H9 (cell line): Measurements from ENCODE around the gene HOXA9. TPM values are rescaled to one million over a fixed set of nuclear protein-coding genes. Genes with fewer than 3 reads are reported as not detected.

Source experiments
- DNase-seq: peaks from one replicate; pipeline ENCODE4 v3.0.0-alpha.2; 2017
- H2AFZ ChIP-seq: one replicate; pipeline ENCODE4 v1.6.1; 2013; ENCODE audit warnings: mild to moderate bottlenecking, low read length, control low read depth, moderate library complexity
- H2AK5ac ChIP-seq: 2 replicates; pipeline ENCODE4 v1.6.1; 2013; ENCODE audit warnings: low read length, control low read depth, mixed read lengths; ENCODE audit not compliant: insufficient read length
- H2BK120ac ChIP-seq: one replicate; pipeline ENCODE4 v1.6.1; 2013; ENCODE audit warnings: low read depth, mild to moderate bottlenecking, low read length, control low read depth, inconsistent platforms; ENCODE audit not compliant: poor library complexity, severe bottlenecking
- H2BK12ac ChIP-seq: 2 replicates; pipeline ENCODE4 v1.6.1; 2013; ENCODE audit warnings: low read length, control low read depth, mixed read lengths, low read depth; ENCODE audit not compliant: insufficient read length
- H2BK15ac ChIP-seq: 2 replicates; pipeline ENCODE4 v1.6.1; 2013; ENCODE audit warnings: low read depth, low read length, control low read depth
- H2BK20ac ChIP-seq: one replicate; pipeline ENCODE4 v1.6.1; 2013; ENCODE audit warnings: low read depth, mild to moderate bottlenecking, low read length, control low read depth, inconsistent platforms; ENCODE audit not compliant: poor library complexity, severe bottlenecking
- H2BK5ac ChIP-seq: 2 replicates; pipeline ENCODE4 v1.6.1; 2013; ENCODE audit warnings: low read length, control low read depth, mixed read lengths; ENCODE audit not compliant: insufficient read length
- H3K14ac ChIP-seq: 2 replicates; pipeline ENCODE4 v1.6.1; 2013; ENCODE audit warnings: low read length, control low read depth; ENCODE audit not compliant: insufficient read depth
- H3K18ac ChIP-seq: 2 replicates; pipeline ENCODE4 v1.6.1; 2013; ENCODE audit warnings: low read depth, mild to moderate bottlenecking, mixed read lengths, low read length, control low read depth; ENCODE audit not compliant: insufficient read length
- H3K23ac ChIP-seq: 2 replicates; pipeline ENCODE4 v1.6.1; 2013; ENCODE audit warnings: low read length, control low read depth, mixed read lengths, low read depth; ENCODE audit not compliant: insufficient read length
- H3K23me2 ChIP-seq: 2 replicates; pipeline ENCODE4 v1.6.1; 2013; ENCODE audit warnings: low read depth, mild to moderate bottlenecking, mixed read lengths, low read length, control low read depth; ENCODE audit not compliant: insufficient read length, poor library complexity, severe bottlenecking
- H3K27ac ChIP-seq: 2 replicates; pipeline ENCODE4 v1.5.1; 2013; ENCODE audit warnings: low read length, control low read depth, mixed read lengths, low read depth; ENCODE audit not compliant: insufficient read length
- H3K27me3 ChIP-seq: 2 replicates; pipeline ENCODE4 v1.6.1; 2013; ENCODE audit warnings: low read length, control low read depth, inconsistent platforms; ENCODE audit not compliant: insufficient read depth
- H3K4ac ChIP-seq: 2 replicates; pipeline ENCODE4 v1.6.1; 2013; ENCODE audit warnings: low read depth, mild to moderate bottlenecking, control low read depth, inconsistent platforms, low read length, moderate library complexity
- H3K4me1 ChIP-seq: 2 replicates; pipeline ENCODE4 v1.6.1; 2013; ENCODE audit warnings: low read length, control low read depth, inconsistent platforms; ENCODE audit not compliant: insufficient read depth
- H3K4me2 ChIP-seq: 2 replicates; pipeline ENCODE4 v1.6.1; 2013; ENCODE audit warnings: low read length, control low read depth, mixed read lengths; ENCODE audit not compliant: insufficient read length, insufficient read depth
- H3K56ac ChIP-seq: 2 replicates; pipeline ENCODE4 v1.6.1; 2013; ENCODE audit warnings: low read depth, mild to moderate bottlenecking, mixed read lengths, low read length, control low read depth; ENCODE audit not compliant: insufficient read length
- H3K79me1 ChIP-seq: 2 replicates; pipeline ENCODE4 v1.6.1; 2013; ENCODE audit warnings: low read depth, mild to moderate bottlenecking, moderate library complexity, low read length, control low read depth, inconsistent platforms; ENCODE audit not compliant: insufficient read depth, poor library complexity, severe bottlenecking
- H3K79me2 ChIP-seq: 2 replicates; pipeline ENCODE4 v1.6.1; 2013; ENCODE audit warnings: low read length, control low read depth, inconsistent platforms; ENCODE audit not compliant: insufficient read depth
- H3K9ac ChIP-seq: 2 replicates; pipeline ENCODE4 v1.6.1; 2013; ENCODE audit warnings: low read length, control low read depth, mixed read lengths; ENCODE audit not compliant: insufficient read length; ENCODE audit errors: extremely low read depth
- H3K9me3 ChIP-seq: one replicate; pipeline ENCODE4 v1.6.1; 2013; ENCODE audit warnings: low read depth, low read length, inconsistent platforms; ENCODE audit not compliant: control insufficient read depth
- H3T11ph ChIP-seq: one replicate; pipeline ENCODE4 v1.6.1; 2013; ENCODE audit warnings: mild to moderate bottlenecking, low read length, control low read depth, inconsistent platforms
- H4K20me1 ChIP-seq: one replicate; pipeline ENCODE4 v1.6.1; 2013; ENCODE audit not compliant: control insufficient read depth, insufficient read length, insufficient read depth
- H4K5ac ChIP-seq: 2 replicates; pipeline ENCODE4 v1.6.1; 2013; ENCODE audit warnings: low read depth, mild to moderate bottlenecking, mixed read lengths, low read length, control low read depth; ENCODE audit not compliant: insufficient read length
- H4K8ac ChIP-seq: replicated peaks from 2 replicates; pipeline ENCODE4 v1.6.1; 2013; ENCODE audit warnings: low read length, control low read depth, mixed read lengths, low read depth; ENCODE audit not compliant: insufficient read length
- H4K91ac ChIP-seq: 2 replicates; pipeline ENCODE4 v1.6.1; 2013; ENCODE audit warnings: low read depth, mild to moderate bottlenecking, moderate library complexity, mixed read lengths, low read length, control low read depth; ENCODE audit not compliant: insufficient read length
- H3K27ac Mint-ChIP-seq, 3 experiments: 2 replicates in 2 of 3; 3 replicates in 1 of 3; pipeline ENCODE4 v1.8.0; 2020 to 2021; ENCODE audit warnings: mixed read lengths in 3 of 3, mild to moderate bottlenecking in 1 of 3, moderate library complexity in 1 of 3
- H3K27me3 Mint-ChIP-seq: 2 replicates; pipeline ENCODE4 v1.8.0; 2021; ENCODE audit warnings: low read depth, mild to moderate bottlenecking, moderate library complexity, mixed read lengths
- H3K36me3 Mint-ChIP-seq, 3 experiments: 2 replicates in 2 of 3; 3 replicates in 1 of 3; pipeline ENCODE4 v1.8.0; 2020 to 2021; ENCODE audit warnings: low read depth in 3 of 3, mixed read lengths in 3 of 3; ENCODE audit not compliant: insufficient read depth in 1 of 3
- H3K4me1 Mint-ChIP-seq, 2 experiments: 2 replicates each; pipeline ENCODE4 v1.8.0; 2020; ENCODE audit warnings: mixed read lengths in 2 of 2
- H3K4me3 Mint-ChIP-seq, 2 experiments: 2 replicates in 1 of 2; 3 replicates in 1 of 2; pipeline ENCODE4 v1.8.0; 2020 to 2021; ENCODE audit warnings: mild to moderate bottlenecking in 2 of 2, mixed read lengths in 2 of 2, moderate library complexity in 1 of 2
- H3K9me3 Mint-ChIP-seq, 2 experiments: 2 replicates in 1 of 2; 3 replicates in 1 of 2; pipeline ENCODE4 v1.8.0; 2020; ENCODE audit warnings: mild to moderate bottlenecking in 2 of 2, mixed read lengths in 2 of 2, moderate library complexity in 1 of 2
- CTCF ChIP-seq: fragments of 200-600 bp; sonication (generic); conservative IDR thresholded peaks from 3 replicates; pipeline ENCODE4 v1.8.0; 2021; ENCODE audit warnings: antibody characterized with exemption, mild to moderate bottlenecking
- WGBS: extraction: QIAGEN DNeasy Blood & Tissue Kit; methylation state at CpG from one replicate; pipeline ENCODE4 v1.1.7; 2013; ENCODE audit warnings: missing lambda C conversion rate, low lambda C conversion rate, mixed read lengths; ENCODE audit not compliant: insufficient read length; ENCODE audit errors: extremely low coverage; 5-methylcytosine and 5-hydroxymethylcytosine counted together
- total RNA-seq: library from RNA; stranded (reverse); gene quantifications from 2 replicates; pipeline ENCODE4 v1.2.1, GENCODE V29; 2021

The HOXA9 gene
- total RNA-seq, 1 experiment from 2014 or later, result not detected

- no peak overlapping the region for H3K27ac ChIP-seq
- H3K4me1 Mint-ChIP-seq, result peaks cover 8 to 19% of the 10 kb centered on the region in 2 experiments; a peak in 3 of 4 replicates
- peaks cover 0 to 1% of the 10 kb centered on the region in 2 experiments; a peak in 3 of 5 replicates for H3K9me3 Mint-ChIP-seq
- H2BK20ac ChIP-seq, result no peak overlapping the region
- H2BK12ac ChIP-seq, result no peak overlapping the region
- H3K79me2 ChIP-seq, result no peaks in the 10 kb centered on the region
- peaks cover 96% of the 10 kb centered on the region for H3K27me3 ChIP-seq
- H2BK5ac ChIP-seq, result no peak overlapping the region
- no peak overlapping the region; a peak in 1 of 7 replicates for H3K27ac Mint-ChIP-seq
- H3K9ac ChIP-seq, result no peak overlapping the region
- no peak overlapping the region for H2AK5ac ChIP-seq
- no peak overlapping the region for H2BK15ac ChIP-seq
- no peak for TF ChIP-seq CTCF
- DNase-seq, result no peak
- H3K14ac ChIP-seq, result no peak overlapping the region
- H3K9me3 ChIP-seq, result no peaks in the 10 kb centered on the region
- H3K4ac ChIP-seq, result no peak overlapping the region
- no peak overlapping the region for H3K23ac ChIP-seq
- H3K4me2 ChIP-seq, result no peak overlapping the region
- no peaks in the 10 kb centered on the region for H3K4me1 ChIP-seq
- H2AFZ ChIP-seq, result no peak overlapping the region
- H4K20me1 ChIP-seq, result peaks cover 2% of the 10 kb centered on the region
- H3K4me3 Mint-ChIP-seq, result peak overlapping the region in 1 of 2 experiments; percentile 68; a peak in 3 of 5 replicates
- no peak overlapping the region for H4K5ac ChIP-seq
- H3K23me2 ChIP-seq, result peaks cover 3% of the 10 kb centered on the region
- no peak overlapping the region for H4K91ac ChIP-seq
- H3K18ac ChIP-seq, result no peak overlapping the region
- WGBS, result no CpG with 5 or more reads among the region's 26 CpGs
- H3K56ac ChIP-seq, result no peak overlapping the region
- H2BK120ac ChIP-seq, result no peak overlapping the region
- H3T11ph ChIP-seq, result no peak overlapping the region
- H3K79me1 ChIP-seq, result no peaks in the 10 kb centered on the region
- no peak overlapping the region for H4K8ac ChIP-seq
- H3K36me3 Mint-ChIP-seq, result peaks cover 0 to 2% (median 0%) of the 10 kb centered on the region in 3 experiments; a peak in 2 of 7 replicates
- H3K27me3 Mint-ChIP-seq, result peaks cover 98% of the 10 kb centered on the region
Observed at GRCh38 chr7:27113991-27114769, 51.2 kb downstream of the HOXA9 start.
